ENCODE measurements around the gene SLC43A1.
"Not testable (repeated sequence)": the region's sequence is repeated elsewhere in the genome, so short reads cannot be mapped to it uniquely, and the experiment has no call there.

SLC43A1 gene

GRCh38 chr11:57460758-57461749 lies 54.4 kb downstream of the SLC43A1 start:
- DNase-seq (ENCODE audit: low read depth), result no peak

DNA sequence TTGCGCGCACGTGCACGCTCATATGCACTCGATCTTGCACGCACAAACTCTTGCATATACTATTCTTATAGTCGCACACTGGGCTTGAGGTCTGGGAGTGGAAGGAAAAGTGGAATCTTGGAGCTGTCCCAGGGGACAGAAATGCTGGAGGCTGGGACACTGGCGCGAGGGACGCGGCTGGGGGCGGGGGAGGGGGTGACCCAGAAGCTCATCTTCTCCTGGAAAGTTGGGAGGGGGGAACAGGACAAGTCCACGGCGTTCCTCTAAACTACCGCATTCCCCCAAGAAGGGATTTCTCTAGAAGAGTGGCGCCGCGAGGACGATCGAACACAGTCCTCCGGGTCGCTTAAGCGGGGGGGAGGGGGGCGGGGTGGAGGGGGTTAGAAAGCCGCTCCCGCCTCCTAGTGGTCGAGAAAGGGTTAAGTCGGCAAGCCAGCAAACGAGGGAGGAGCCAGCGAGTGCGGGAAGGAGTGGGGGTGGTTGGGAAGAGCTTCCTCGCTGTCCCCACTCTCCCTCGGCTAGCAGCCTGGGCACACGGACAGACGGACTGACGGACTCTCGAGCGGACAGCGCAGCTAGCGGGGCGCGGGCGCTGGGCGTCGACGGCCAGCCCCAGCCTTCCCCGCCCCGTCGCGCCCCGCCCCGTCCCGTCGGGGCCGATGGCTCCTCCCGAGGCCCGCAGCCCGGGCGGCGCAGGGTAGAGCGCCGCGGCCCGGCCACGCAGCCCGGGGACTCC lies 55.3 kb downstream of the SLC43A1 start, which contains the start of gene RTN4RL2:
TSS of gene RTN4RL2 (plus strand) at position 507 of the 736 bp plus-strand sequence. CDS start 338 bp downstream, outside the sequence.
- peak; percentile 68 for DNase-seq (ENCODE audit: low read depth)

DNA sequence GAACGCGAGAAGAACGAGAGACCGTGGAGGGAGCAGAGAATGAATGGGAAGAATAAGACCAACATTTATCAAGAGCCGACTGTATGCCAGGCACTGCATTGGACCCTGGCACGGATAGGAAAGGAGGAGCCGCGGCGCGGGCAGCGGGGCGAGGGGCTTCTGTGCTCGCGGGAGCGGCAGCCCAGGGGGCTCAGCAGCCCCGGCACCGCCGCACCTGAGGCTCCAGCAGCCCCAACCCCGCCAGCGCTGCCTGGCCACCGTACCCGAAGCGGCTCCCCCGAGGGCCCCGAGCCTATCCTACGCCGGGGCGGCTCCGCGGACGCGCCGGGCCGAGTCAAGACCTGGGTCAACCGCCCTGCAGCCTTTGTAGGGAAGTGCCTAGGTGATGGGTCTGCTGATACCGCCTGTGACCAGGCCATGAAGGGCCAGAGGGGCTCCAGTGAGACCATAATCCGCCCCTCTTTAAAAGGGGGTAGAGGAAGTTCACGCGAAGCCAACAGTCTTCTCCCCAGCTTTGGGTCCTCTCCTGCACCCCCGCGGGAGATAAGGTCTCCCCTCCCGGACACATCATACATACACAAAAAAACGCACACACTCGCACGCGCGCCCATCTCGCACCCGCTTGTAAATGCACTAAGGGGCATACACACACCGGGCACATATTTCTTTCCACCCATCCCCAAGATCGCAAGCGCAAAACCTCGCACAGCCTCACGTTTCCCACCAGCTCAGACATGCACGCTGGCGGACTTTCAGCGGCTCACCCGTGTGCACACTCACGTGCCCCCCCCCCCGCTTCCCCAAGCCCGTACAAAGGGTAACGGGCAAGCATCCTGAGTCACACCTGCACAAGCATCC lies 56.1 kb downstream of the SLC43A1 start:
- no peak for DNase-seq (ENCODE audit: low read depth)

DNA sequence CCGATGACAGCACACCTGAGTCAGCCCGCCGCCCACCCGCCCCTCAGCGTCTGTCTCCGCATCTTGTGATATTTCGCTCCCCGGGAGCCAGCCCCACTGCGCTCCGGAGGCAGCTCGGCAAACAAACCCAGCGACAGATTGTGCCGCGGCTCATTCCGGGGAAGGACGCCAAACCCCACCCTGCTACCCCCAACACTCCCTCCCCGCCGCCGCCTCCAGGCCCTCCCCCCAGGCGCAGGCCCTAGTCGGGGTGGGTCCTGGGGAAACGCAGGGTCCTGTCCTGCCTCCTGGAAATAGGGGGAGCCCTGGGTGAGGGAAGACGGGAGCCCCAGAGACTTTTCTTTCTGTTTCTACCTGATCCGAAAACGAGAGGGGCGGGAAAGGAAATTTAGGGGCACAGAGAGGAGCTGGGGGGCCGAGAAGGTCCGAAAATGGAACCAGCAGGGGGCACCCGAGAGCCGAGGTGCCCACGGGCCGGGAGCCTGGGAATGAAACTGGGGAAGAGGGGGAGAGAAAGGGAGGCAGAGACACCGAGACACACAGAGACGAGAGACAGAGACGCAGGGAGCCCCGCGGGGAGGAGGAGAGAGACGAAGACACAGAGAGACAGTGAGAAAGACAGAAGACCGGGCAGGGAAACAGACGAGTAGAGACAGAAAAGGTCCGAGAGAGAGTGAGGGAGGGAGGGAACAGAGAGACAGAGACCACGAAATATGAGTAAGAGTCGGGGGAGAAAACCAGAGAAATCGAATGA lies 56.9 kb downstream of the SLC43A1 start:
- DNase-seq (ENCODE audit: low read depth), result peak; percentile 42

GRCh38 chr11:57458060-57458409 lies 57.5 kb downstream of the SLC43A1 start:
- no peak for DNase-seq (ENCODE audit: low read depth)

DNA sequence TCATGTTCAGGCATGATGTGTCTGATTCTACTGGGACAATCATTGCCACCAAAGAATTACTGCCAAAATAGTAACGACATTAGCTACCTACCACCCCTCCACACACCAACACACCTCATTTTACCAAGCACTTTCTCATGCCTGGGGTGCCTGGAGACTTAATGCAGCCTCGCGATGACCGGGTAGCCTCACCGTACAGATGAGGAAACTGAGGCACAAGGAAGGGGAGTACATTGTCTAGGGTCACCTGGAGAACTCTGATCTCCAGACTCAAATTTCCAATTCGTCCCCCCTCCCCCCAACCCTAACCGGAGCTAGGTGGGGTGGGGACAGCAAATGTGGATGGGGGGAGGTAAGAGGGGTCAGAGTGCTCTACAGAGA lies 57.9 kb downstream of the SLC43A1 start:
- DNase-seq (ENCODE audit: low read depth), result no peak

DNA sequence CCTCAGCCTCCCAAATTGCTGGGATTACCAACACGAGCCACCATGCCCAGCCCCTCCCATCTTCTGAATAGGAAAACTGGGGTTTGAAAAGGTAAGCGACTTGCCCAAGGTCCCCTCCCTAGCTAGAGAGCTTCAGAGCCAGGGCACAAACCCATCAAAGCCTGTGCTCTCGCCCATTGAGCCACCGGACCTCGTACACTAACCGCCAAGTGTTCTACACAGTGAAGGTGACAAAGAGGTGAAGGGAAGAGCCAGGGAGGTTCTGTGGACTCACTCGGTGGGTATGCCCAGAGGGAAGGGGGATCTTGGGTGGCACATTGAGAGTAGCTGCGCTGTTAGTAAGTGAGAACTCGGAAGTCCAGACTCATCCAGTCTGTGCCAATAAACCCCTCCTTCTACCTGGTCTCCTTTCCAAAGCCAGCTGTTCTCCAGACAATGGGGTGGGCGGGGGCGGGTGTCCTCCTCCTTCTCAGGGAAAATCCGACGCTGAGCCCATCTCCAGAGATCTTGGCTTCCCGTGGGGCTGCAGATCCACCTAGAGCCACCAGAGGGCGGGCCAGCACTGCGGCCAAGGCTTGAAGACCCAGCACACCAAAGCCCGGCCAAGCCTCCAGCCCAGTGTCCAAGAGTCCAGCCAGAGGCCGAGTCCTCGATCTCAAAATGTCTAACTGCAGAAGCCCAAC lies 58.4 kb downstream of the SLC43A1 start:
- peak; percentile 83 for DNase-seq (ENCODE audit: low read depth)

- no peak for DNase-seq (ENCODE audit: low read depth)
Observed at GRCh38 chr11:57453543-57454177, 61.8 kb downstream of the SLC43A1 start.

DNA sequence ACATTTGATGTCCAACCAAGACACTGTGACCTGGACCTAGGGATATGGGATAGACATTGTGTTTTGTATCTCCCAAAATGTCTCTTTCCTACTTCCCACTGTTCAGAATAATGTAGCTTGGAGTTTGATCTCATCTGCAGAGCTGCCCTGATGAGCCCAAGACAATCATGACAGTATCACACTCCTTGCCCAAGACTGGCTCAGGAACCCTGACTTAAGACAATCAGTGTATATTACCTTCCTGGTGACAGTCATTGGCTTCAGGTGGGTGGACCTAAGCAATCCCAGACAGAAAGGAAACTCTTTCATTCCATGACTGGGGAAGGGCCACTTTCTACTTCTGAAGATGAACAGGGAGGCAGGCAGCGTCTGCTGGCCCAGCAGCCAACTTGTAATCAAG lies 69.4 kb downstream of the SLC43A1 start:
- no peak for DNase-seq (ENCODE audit: low read depth)

- not testable (repeated sequence) for DNase-seq (ENCODE audit: low read depth)
Observed at GRCh38 chr11:57445122-57445394, 70.4 kb downstream of the SLC43A1 start.

- peak; percentile 54 for DNase-seq (ENCODE audit: low read depth)
Observed at GRCh38 chr11:57444362-57445121, 71.0 kb downstream of the SLC43A1 start.

DNA sequence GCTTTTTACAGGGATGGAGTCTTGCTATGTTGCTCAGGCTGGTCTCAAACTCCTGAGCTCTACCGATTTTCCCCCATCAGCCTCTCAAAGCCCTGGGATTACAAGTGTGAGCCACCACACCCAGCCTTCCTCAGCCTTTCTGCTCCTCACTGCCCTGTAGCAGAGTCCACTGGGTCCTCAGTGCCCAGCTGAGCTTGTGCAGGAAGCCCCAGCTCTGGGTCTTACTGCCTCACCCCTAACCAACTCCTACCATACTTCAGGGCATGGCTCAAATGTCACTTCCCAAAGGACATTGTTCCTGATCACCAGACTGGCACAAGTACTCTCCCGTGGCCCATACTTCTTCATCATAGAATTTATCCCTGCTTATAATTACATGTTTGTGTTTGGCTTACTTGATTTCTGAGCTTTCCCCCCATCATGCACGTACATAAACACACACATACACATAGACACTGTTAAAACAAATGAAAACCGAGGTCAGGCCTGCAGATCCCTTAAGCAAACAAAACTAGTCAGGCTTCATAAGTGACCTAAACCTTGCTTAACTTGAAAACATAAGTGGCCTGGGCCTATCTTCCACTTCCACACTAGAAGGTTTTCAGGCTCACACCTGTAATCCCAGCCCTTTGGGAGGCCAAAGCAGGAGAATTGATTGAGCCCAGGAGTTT lies 74.6 kb downstream of the SLC43A1 start:
- no peak for DNase-seq (ENCODE audit: low read depth)

DNA sequence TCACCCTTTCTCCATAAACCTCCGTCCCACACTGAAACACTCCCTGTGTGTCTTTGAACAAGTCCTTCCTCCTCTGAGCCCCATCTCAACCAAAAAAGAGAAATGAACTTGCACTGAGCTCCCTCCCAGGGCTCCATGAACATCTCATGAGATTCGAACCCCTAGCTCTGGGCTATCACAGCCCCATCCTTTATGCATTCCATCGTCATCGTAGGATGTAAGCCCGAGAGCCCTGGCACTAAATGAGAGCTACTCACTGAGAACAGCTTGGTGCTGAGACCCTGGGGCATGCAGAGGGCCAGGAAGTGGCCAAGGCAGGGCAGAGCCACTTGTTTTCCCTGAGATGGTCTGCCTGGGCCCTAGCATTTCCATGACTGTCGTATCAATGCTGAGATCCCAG lies 75.7 kb downstream of the SLC43A1 start:
- no peak for DNase-seq (ENCODE audit: low read depth)

DNA sequence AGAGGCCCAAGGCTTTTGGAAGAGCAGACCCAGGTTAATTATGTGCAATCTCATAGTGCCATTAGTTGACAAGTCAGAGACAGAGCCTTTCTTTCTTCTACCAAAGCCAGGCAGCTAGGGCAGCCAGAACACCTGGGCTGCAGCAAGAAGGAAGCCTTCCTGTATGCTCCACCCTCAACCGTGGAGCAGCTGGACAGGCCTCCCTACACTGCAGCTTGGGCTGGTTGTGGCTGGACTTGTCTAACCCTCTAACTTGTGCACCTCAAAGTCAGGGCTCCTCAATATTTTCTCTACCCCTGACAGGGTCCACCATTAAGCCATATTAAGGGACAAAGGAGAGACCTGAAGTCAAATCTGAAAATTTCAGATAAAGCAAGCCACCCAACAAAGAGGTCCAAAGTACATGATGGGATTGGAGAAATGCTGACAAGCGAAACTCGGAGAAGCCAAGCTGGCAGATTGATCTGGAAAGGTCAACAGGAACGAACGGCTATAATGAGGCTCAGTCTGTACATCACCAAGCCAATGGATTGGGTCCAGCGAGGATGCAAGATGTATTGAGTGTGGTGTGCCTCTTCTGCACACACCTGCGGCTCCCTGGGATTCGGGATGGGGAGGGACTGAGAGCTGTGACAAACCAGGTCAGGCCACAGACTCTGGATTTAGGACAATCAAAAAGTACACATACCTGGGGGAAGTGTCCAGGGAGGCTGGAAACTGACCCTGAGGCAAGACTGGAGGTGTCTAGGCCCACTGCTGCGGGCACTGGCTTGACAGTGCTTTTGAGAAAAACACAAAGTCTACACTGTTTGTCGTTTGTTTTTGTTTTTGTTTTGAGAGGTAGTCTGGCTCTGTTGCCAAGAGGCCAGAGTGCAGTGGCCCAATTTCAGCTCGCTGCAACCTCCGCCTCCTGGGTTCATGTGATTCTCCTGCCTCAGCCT lies 76.9 kb downstream of the SLC43A1 start:
- DNase-seq (ENCODE audit: low read depth), result no peak

- no peak for DNase-seq (ENCODE audit: low read depth)
Observed at GRCh38 chr11:57436031-57436430, 79.5 kb downstream of the SLC43A1 start.

DNA sequence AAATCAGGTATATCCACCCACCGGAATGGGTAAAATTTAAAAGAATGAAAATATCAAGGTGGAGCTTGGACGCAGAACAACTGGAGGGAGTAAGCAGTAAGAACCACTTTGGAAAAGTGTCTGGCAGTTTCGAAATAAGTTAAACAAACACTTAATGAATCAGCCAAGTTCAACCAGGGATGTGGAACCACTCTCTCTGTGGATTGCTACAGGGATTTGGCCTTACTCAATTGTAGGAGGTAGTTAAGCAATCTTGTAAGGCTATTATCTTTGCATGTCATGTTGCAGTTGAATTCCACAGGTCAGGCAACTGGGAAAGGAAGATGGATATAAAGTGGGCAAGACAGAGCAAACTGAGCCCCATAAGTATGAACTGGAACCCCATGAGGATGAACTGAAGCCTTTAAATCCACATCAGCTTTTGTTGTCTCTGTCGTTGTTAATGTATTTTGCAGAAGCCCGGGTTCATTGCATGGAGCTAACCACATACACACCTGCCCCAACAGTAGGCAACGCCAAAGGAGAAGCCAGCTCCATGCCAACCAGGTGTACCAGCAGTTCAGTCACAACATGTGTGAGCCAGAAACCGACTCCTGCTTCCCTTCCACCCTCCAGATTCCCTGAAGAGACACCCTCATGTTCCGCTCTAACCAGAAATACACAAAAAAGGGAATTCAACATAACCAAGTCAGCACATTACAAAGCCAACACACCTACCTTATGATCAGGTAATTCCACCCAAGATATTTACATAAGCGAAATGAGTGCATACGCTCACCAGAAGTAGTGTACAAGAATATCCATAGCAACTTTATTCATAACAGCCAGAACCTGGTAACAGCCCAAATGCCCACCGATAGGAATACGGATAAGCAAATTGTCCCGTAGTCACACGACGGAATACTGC lies 80.6 kb downstream of the SLC43A1 start:
- peak; percentile 93 for DNase-seq (ENCODE audit: low read depth)

All from EH (cell line).